Hippocampal formation (tissue), 2 donors: ENCODE data around the gene RARG.

Source experiments
- DNase-seq, 2 donors: peaks; one replicate each; lab custom pipeline; 2025; lab: John Stamatoyannopoulos, UW

RARG gene

GRCh38 chr12:53223389-53224060, 8.5 kb downstream of the RARG start:
- peak; percentile 41 to 67 for DNase-seq

GRCh38 chr12:53222806-53223261, 9.2 kb downstream of the RARG start:
- no peak for DNase-seq

- no peak for DNase-seq
These were observed 9.8 kb downstream of the RARG start for GRCh38 chr12:53222170-53222721.

GRCh38 chr12:53221203-53222080, 10.6 kb downstream of the RARG start:
- peak in 1 of 2 donors; percentile 72 for DNase-seq

GRCh38 chr12:53220694-53221202, 11.3 kb downstream of the RARG start:
- peak in 1 of 2 donors; percentile 79 for DNase-seq

GRCh38 chr12:53219956-53220693, 11.9 kb downstream of the RARG start:
- peak in 1 of 2 donors; percentile 66 for DNase-seq

GRCh38 chr12:53219292-53219955, 12.6 kb downstream of the RARG start:
- no peak for DNase-seq

- no peak for DNase-seq
These were observed 13.3 kb downstream of the RARG start for GRCh38 chr12:53218551-53219291.

- no peak for DNase-seq
These were observed 14.1 kb downstream of the RARG start for GRCh38 chr12:53217931-53218307.

- DNase-seq, result no peak
These were observed 14.7 kb downstream of the RARG start for GRCh38 chr12:53217051-53217930.

- no peak for DNase-seq
These were observed 16.5 kb downstream of the RARG start for GRCh38 chr12:53215497-53215896.

GRCh38 chr12:53214687-53215455, 17.1 kb downstream of the RARG start:
- no peak for DNase-seq

GRCh38 chr12:53214221-53214620, 17.8 kb downstream of the RARG start:
- no peak for DNase-seq

GRCh38 chr12:53213348-53213747, 18.7 kb downstream of the RARG start:
- DNase-seq, result peak; percentile 65 to 77

GRCh38 chr12:53212931-53213330, 19.1 kb downstream of the RARG start:
- DNase-seq, result no peak

- DNase-seq, result no peak
These were observed 20.3 kb downstream of the RARG start for GRCh38 chr12:53211476-53212381.

GRCh38 chr12:53210843-53211242, 21.2 kb downstream of the RARG start:
- DNase-seq, result no peak
